ENCODE data around the gene C12orf76. TPM values are rescaled to one million over a fixed set of nuclear protein-coding genes. Genes with fewer than 3 reads are reported as not detected.
A peak's percentile ranks its signal among the peaks of the same experiment; 100 is the strongest.

Gene C12orf76
- total and polyA plus RNA-seq, 9 of the 15 experiments (the other 6 are each of a cell fraction or from before 2014, with no cell fraction given) = 6.3 to 38.6 (median 12.3) TPM

GRCh38 chr12:110093631-110094311, 45.4 kb upstream of the C12orf76 start (continued):
- TF ChIP-seq HLTF (IDR thresholded peaks at IDR 0.05) (no peak), SRSF3 (IDR thresholded peaks at IDR 0.05; ENCODE audit: insufficient read depth, low read length) (no peak), EP300 (IDR thresholded peaks at IDR 0.05; ENCODE audit: low read length) (peak; percentile 80), CHAMP1 (IDR thresholded peaks at IDR 0.05) (no peak), ZBTB17 (CRISPR knock-in tag; IDR thresholded peaks at IDR 0.05) (0 out of 2 replicates have a peak, but pooled peaks have one; percentile 44), NFE2 (IDR thresholded peaks at IDR 0.05; ENCODE audit: low read depth) (peak; percentile 57; the same call in 1 of the 2 replicates), SMARCE1 (IDR thresholded peaks at IDR 0.05) (peak; percentile 72; the same call in 1 of the 2 replicates), MXI1 (IDR thresholded peaks at IDR 0.05; ENCODE audit: low read depth, low read length) (no peak), ZNF644 (tag; IDR thresholded peaks at IDR 0.05; ENCODE audit: low read depth) (no peak), CUX1 (CRISPR knock-in tag; IDR thresholded peaks at IDR 0.05) (peak; percentile 36; the same call in 1 of the 2 replicates), POLR2H (tag; IDR thresholded peaks at IDR 0.05; ENCODE audit: low read depth) (no peak), ZNF583 (CRISPR knock-in tag; IDR thresholded peaks at IDR 0.05) (no peak), RCOR1 (IDR thresholded peaks at IDR 0.05; ENCODE audit: borderline replicate concordance in 1 of 2, low read depth in 2 of 2, low read length in 2 of 2) (peak; percentile 75 to 94; a peak in 3 of 4 replicates), RFX5 (IDR thresholded peaks at IDR 0.05; ENCODE audit: low read depth, low read length) (no peak), SNAPC5 (CRISPR knock-in tag; IDR thresholded peaks at IDR 0.05) (no peak), CCAR2 (IDR thresholded peaks at IDR 0.05; ENCODE audit: low read depth, low read length) (no peak), CHD1 (IDR thresholded peaks at IDR 0.05; ENCODE audit: low read length) (no peak), ZNF395 (CRISPR knock-in tag; IDR thresholded peaks at IDR 0.05) (peak; percentile 61; the same call in 1 of the 2 replicates)

All from K562 (cell line).